ENCODE measurements around the gene RHCE. TPM values are rescaled to one million over a fixed set of nuclear protein-coding genes. Genes with fewer than 3 reads are reported as not detected.
"Not testable (repeated sequence)": the region's sequence is repeated elsewhere in the genome, so short reads cannot be mapped to it uniquely, and the experiment has no call there.

RHCE gene
- total and polyA plus RNA-seq, 8 donors: 0.23 to 0.90 (median 0.49) TPM

DNA sequence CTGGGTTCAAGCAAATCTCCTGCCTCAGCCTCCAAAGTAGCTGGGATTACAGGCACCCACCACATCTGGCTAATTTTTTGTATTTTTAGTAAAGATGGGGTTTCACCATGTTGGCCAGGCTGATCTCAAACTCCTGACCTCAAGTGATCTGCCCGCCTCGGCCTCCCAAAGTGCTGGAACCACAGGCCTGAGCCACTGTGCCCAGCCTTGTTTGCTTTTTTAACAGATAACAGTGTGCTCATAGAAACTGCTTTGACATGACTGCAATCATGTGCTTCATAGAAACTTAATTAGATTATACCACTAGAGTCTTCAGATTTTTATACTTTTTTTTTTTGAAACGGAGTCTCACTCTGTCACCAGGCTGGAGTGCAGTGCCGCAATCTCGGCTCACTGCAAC, 91.3 kb downstream of the RHCE start:
- H3K27me3 ChIP-seq; H3K9me3 ChIP-seq; ATAC-seq; H3K36me3 ChIP-seq; DNase-seq; FAIRE-seq; H3K27ac ChIP-seq; intact Hi-C loops (cut with DNase I); H3K4me3 ChIP-seq; H3K4me1 ChIP-seq: not testable (repeated sequence)
- WGBS, 2 donors: 80 to 86% methylated on average over 5 of the region's 5 CpGs

DNA sequence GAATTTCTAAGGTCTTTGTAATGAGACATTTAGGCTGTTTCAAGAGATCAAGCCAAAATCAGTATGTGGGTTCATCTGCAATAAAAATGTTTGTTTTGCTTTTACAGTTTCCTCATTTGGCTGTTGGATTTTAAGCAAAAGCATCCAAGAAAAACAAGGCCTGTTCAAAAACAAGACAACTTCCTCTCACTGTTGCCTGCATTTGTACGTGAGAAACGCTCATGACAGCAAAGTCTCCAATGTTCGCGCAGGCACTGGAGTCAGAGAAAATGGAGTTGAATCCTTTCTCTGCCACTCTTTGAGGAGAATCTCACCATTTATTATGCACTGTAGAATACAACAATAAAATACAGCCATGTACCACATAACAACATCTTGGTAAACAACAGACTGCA, 91.8 kb downstream of the RHCE start:
- H3K4me3 ChIP-seq; DNase-seq; H3K4me1 ChIP-seq; FAIRE-seq; ATAC-seq; H3K36me3 ChIP-seq; H3K9me3 ChIP-seq; H3K27ac ChIP-seq; intact Hi-C loops (cut with DNase I); H3K27me3 ChIP-seq: not testable (repeated sequence)
- WGBS, 2 donors: 84 to 89% methylated on average over 4 of the region's 4 CpGs

DNA sequence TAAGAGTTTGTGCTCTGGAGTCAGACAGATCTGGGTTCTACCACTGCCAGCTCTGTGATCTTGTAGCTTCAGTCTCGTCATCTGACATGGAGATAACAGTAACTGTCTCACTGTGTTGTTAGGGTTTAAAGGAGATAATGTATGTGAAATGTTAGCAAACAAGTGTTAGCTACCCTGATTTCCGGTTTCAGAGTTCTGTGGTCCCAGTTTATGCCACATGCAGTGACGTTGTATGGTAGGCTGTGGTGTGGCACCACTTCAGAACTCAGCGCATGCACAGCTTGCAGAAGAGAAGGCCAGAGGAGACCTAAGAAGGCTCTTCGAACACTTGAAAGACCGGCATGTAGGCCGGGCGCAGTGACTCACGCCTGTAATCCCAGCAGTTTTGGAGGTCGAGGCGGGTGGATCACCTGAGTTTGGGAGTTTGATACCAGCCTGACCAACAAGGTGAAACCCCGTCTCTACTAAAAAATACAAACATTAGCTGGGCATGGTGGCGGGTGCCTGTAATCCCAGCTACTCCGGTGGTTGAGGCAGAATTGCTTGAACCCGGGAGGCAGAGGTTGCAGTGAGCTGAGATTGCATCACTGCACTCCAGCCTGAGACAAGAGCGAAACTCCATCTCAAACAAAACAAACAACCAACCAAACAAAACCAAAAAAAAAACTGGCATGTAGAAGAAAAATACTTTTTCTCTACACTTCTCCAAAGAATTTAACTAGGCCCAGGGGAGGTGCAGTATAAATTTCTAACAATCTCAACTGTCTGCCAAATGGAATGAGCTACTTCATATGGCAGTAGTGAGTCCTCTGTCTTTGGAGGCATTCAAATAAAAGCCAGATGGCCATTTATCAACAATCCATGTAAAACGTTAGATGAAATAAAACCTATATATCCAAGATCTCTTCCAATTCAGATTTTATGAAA, 92.5 kb downstream of the RHCE start:
- not testable (repeated sequence) for FAIRE-seq, ATAC-seq

DNA sequence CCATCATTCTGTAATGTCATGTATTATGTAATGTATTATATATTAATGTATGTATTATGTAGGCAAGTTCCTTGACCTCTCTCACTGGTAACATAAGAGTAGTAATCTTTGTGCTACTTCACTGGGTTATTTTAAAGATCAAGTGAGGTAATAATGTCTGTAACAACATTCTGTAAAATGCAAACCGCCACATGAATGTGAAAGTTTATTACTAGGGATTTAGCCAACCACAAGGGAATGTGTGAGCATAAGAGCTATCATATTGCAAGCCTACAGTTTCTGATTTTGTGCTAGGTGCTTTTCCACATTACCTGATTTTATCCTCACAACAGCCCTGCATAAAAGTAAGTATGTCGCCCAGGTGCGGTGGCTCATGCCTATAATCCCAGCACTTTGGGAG, 96.2 kb downstream of the RHCE start:
- H3K36me3 ChIP-seq; FAIRE-seq; intact Hi-C loops (cut with DNase I); H3K27me3 ChIP-seq; DNase-seq; H3K9me3 ChIP-seq; H3K27ac ChIP-seq; H3K4me1 ChIP-seq; H3K4me3 ChIP-seq; ATAC-seq: not testable (repeated sequence)
- 95 to 96% methylated on average over 3 of the region's 3 CpGs for WGBS, 2 donors

More for the DNA sequence above, 92.5 kb downstream of the RHCE start:
- H3K4me1 ChIP-seq; H3K9me3 ChIP-seq; intact Hi-C loops (cut with DNase I); DNase-seq; H3K27ac ChIP-seq; H3K4me3 ChIP-seq; H3K27me3 ChIP-seq; H3K36me3 ChIP-seq: not testable (repeated sequence)
- WGBS, 2 donors: no CpG with 5 or more reads among the region's 17 CpGs

DNA sequence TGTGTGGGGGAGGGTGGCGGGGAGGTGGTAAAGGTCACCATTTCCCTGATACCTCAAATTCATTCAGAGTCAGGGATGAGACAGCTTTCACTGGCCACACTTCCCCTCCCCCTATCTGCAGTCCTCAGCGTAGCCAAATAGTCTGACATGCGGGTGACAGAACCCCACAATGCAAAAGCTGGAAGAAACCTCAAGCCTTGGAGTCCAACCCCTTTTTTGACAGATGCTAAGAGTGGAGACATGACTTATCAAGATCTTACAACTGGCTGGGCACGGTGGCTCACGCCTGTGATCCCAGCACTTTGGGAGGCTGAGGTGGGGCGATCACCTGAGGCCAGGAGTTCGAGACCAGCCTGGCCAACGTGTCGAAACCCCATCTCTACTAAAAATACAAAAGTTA, 98.5 kb downstream of the RHCE start:
- H3K9me3 ChIP-seq; H3K36me3 ChIP-seq; H3K4me3 ChIP-seq; ATAC-seq; intact Hi-C loops (cut with DNase I); FAIRE-seq; H3K27me3 ChIP-seq; H3K27ac ChIP-seq; DNase-seq; H3K4me1 ChIP-seq: not testable (repeated sequence)
- WGBS, 2 donors: 93% methylated on average over 8 of the region's 9 CpGs

DNA sequence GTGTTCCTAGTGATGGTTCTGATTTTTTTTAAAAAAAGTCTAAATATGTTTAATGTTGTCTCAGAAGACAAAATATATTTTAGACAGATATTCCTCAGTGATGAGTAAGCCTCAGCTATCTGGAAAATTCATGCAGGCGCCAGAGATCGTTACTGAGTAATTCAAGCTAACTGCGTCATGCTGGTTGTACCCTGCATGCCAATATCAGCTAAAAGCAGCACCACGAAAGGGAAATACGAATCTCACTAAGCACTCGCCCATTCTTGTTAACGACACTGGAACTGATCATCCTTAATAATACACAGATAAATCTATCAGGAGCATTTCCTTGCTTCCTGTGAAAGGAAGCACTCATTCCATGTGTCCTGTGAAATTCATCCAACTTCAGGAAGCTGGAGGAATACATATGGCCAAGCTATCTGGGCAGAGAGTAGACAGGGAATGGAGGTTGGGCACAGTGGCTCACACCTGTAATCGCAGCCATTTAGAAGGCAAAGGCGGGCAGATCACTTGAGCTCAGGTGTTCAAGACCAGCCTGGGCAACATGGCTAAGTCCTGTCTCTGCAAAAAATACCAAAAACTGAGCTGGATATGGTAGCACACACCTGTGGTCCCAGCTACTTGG, 100.2 kb downstream of the RHCE start:
- H3K4me3 ChIP-seq; H3K27ac ChIP-seq; H3K4me1 ChIP-seq; DNase-seq; intact Hi-C loops (cut with DNase I); H3K9me3 ChIP-seq; H3K27me3 ChIP-seq; H3K36me3 ChIP-seq; ATAC-seq; FAIRE-seq: not testable (repeated sequence)
- WGBS, 2 donors: 90 to 92% methylated on average over 9 of the region's 9 CpGs

DNA sequence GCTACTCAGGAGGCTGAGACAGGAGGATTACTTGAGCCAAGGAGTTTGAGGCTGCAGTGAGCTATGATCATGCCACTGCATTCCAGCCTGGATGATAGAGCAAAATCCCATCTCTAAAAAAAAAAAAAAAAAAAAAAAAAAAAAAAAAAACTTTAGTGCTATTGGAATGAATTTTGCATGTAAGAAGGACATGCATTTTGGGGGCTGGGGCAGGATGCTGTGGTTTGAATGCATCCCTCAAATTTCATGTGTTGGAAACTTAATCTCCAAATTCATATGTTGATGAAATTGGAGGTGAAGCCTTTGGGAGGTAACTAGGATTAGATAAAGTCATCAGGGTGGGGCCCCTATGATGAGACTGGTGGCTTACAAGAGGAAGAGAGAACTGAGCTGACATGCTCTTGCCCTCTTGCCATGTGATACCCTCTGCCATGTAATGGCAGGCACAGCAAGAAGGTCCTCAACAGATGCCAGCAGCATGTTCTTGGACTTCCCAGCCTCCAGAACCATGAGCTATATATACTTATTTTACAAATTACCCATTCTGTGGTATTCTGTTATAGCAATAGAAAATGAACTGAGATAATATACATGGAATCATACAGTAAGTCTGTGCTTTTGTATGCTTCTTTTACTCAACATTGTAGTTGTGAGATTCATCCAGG, 107.7 kb downstream of the RHCE start:
- ATAC-seq; DNase-seq; H3K27ac ChIP-seq; H3K27me3 ChIP-seq; H3K4me1 ChIP-seq; H3K36me3 ChIP-seq; H3K9me3 ChIP-seq; H3K4me3 ChIP-seq; intact Hi-C loops (cut with DNase I); FAIRE-seq: not testable (repeated sequence)

Other genes starting within 250 kb of the RHCE start
- gene SYF2, start 188.3 kb downstream of the RHCE start, total RNA-seq: 10 to 100 TPM; 19.0 to 24.9 (median 21.6) TPM
- 10 to 100 TPM; 35.7 to 49.3 TPM for gene SYF2, start 188.3 kb downstream of the RHCE start, polyA plus RNA-seq
- gene RSRP1, start 173.4 kb downstream of the RHCE start, total RNA-seq: 10 to 100 TPM; 20.3 to 87.9 (median 33.7) TPM
- 100 to 1,000 TPM; 102 to 126 TPM for gene RSRP1, start 173.4 kb downstream of the RHCE start, polyA plus RNA-seq
- not detected for gene RHD, start 148.3 kb downstream of the RHCE start, total RNA-seq
- gene RHD, start 148.3 kb downstream of the RHCE start, polyA plus RNA-seq: not detected
- 10 to 100 TPM; 30.0 to 59.0 (median 33.0) TPM for gene TMEM50A, start 82.5 kb downstream of the RHCE start, total RNA-seq
- gene TMEM50A, start 82.5 kb downstream of the RHCE start, polyA plus RNA-seq: 10 to 100 TPM; 28.3 to 40.8 TPM
- 10 to 100 TPM; 19.6 to 28.2 (median 23.9) TPM for gene MACO1, start 10.1 kb upstream of the RHCE start, total RNA-seq
- 10 to 100 TPM in 1 of 2 donors, 1 to 10 TPM in 1; 8.8 to 14.4 TPM for gene MACO1, start 10.1 kb upstream of the RHCE start, polyA plus RNA-seq
- 10 to 100 TPM; 21.0 to 25.9 (median 23.6) TPM for gene LDLRAP1, start 122.8 kb upstream of the RHCE start, total RNA-seq
- gene LDLRAP1, start 122.8 kb upstream of the RHCE start, polyA plus RNA-seq: 10 to 100 TPM; 27.1 to 71.9 TPM
- gene MAN1C1, start 196.0 kb upstream of the RHCE start, total RNA-seq: 1 to 10 TPM; 2.1 to 6.1 (median 3.3) TPM
- gene MAN1C1, start 196.0 kb upstream of the RHCE start, polyA plus RNA-seq: 1 to 10 TPM; 4.1 to 9.2 TPM

All from pancreas (tissue), 10 donors.